ENCODE measurements around the gene MAD1L1. TPM values are rescaled to one million over a fixed set of nuclear protein-coding genes. Genes with fewer than 3 reads are reported as not detected.

MAD1L1 gene
- total RNA-seq, 1 experiment from 2014 or later: 43.8 TPM

- TF ChIP-seq AR (CRISPR knock-in tag; IDR thresholded peaks at IDR 0.05): no peak
- no peak for TF ChIP-seq SMAD3 (CRISPR knock-in tag; IDR thresholded peaks at IDR 0.05; ENCODE audit: borderline replicate concordance)
- no peak for TF ChIP-seq RELA (CRISPR knock-in tag; IDR thresholded peaks at IDR 0.05; ENCODE audit: borderline replicate concordance)
- TF ChIP-seq FOXK1 (CRISPR knock-in tag; IDR thresholded peaks at IDR 0.05): no peak
- TF ChIP-seq ZNF416 (CRISPR knock-in tag; IDR thresholded peaks at IDR 0.05): no peak
- TF ChIP-seq NR1H2 (CRISPR knock-in tag; IDR thresholded peaks at IDR 0.05): no peak
- no peak for TF ChIP-seq SMAD4 (CRISPR knock-in tag; IDR thresholded peaks at IDR 0.05)
- no peak for TF ChIP-seq HMGA2 (CRISPR knock-in tag; IDR thresholded peaks at IDR 0.05)
Observed at GRCh38 chr7:2114052-2114451, 118.7 kb downstream of the MAD1L1 start (continued).

DNA sequence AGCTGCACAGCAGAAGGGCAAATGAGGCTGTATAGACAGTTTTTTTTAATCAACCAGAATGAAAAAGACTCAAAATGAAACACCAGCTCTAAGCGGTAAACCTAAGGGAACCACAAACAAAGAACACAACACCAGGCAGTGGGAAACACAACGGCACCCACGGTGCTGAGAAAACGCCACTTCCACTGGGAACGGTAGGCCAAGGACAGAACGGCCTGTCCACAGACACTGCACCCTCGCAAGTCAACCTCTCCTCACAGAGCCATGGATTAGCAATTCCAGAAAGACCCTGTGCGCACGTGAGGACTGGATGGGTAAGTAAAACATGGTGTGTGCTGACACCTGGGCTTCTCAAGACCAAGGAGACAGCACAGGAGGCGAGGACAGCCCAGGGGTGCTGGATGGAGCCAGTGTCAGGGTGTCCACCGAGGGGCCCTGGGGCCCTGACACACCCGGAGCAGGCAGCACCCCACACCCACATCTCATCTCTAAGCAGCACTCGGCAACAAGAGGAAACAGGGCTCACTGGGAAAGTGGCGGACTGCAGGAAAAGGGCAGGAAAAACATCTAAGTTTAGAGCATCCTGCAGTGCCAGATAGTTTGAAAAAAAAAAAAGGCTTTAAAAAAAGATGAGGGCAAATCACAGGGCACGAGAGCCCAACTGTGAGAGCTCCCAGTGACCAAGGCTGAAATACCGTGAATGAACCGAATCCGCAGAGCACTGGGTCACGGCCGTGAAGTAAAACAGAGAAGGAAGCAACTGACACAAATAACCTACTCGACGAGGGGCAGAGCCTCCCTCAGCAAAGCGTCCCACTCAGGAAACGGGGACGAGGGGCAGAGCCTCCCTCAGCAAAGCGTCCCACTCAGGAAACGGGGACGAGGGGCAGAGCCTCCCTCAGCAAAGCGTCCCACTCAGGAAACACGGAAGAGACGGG, 120.2 kb downstream of the MAD1L1 start:
- ChIA-PET CTCF (interaction anchor here (1.9 kb wide), 1 partner anchor 11 kb away, joined by 6 read pairs; no protein-coding TSS in a partner anchor), POLR2A (no interaction called here)
- peak overlapping the region; percentile 97 for H3K27ac Mint-ChIP-seq
- no peak for TF ChIP-seq FOXP4 (CRISPR knock-in tag; IDR thresholded peaks at IDR 0.05)
- ATAC-seq: no peak
- H3K27me3 Mint-ChIP-seq (ENCODE audit: low read depth): no peaks in the 10 kb centered on the region
- H3K36me3 Mint-ChIP-seq: peaks cover 6% of the 10 kb centered on the region; the same call in 1 of the 2 replicates
- H3K4me1 Mint-ChIP-seq: peaks cover 14% of the 10 kb centered on the region
- DNase-seq (ENCODE audit: low spot score): no peak
- H3K4me3 Mint-ChIP-seq: no peak overlapping the region
- no peaks in the 10 kb centered on the region for H3K9me3 Mint-ChIP-seq

DNA sequence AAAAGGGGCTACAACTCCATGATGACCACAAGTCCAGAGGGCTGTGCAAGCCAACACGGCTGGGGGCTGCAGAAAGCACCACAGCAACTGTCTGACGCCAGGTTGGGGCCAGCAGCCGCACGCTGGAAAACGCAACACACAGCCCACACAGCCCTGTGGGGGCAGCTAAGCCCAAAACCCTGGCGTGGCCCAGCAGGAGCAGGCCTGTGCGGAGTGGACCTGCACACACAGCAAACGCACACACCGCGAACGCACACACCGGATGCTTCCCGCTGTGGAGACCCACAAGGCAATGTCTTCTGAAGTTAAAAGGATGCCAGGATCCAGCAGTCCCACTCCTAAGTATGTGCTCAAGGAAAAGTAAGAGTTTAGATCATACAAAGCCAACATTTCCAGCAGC, 121.2 kb downstream of the MAD1L1 start:
- H3K4me1 Mint-ChIP-seq: peaks cover 14% of the 10 kb centered on the region
- ChIA-PET POLR2A (no interaction called here), CTCF (interaction anchor here (0.8 kb wide), 1 partner anchor 37 kb away, joined by 3 read pairs; no protein-coding TSS in a partner anchor)
- no peaks in the 10 kb centered on the region for H3K9me3 Mint-ChIP-seq
- DNase-seq (ENCODE audit: low spot score) (no peak), ATAC-seq (no peak)
- H3K27ac Mint-ChIP-seq: peak overlapping the region; percentile 97
- H3K36me3 Mint-ChIP-seq: peaks cover 6% of the 10 kb centered on the region; the same call in 1 of the 2 replicates
- no peak overlapping the region for H3K4me3 Mint-ChIP-seq
- H3K27me3 Mint-ChIP-seq (ENCODE audit: low read depth): no peaks in the 10 kb centered on the region
- TF ChIP-seq NFE2L1 (CRISPR knock-in tag; IDR thresholded peaks at IDR 0.05) (no peak), ETV6 (CRISPR knock-in tag; IDR thresholded peaks at IDR 0.05) (no peak), JAZF1 (CRISPR knock-in tag; IDR thresholded peaks at IDR 0.05) (no peak), RORB (CRISPR knock-in tag; IDR thresholded peaks at IDR 0.05) (no peak), PRRX2 (CRISPR knock-in tag; IDR thresholded peaks at IDR 0.05) (no peak), TEAD4 (CRISPR knock-in tag; IDR thresholded peaks at IDR 0.05) (no peak), STAT6 (CRISPR knock-in tag; conservative IDR thresholded peaks at IDR 0.05; ENCODE audit: low read depth) (no peak), USF1 (CRISPR knock-in tag; IDR thresholded peaks at IDR 0.05) (no peak), CREB1 (CRISPR knock-in tag; IDR thresholded peaks at IDR 0.05) (no peak), NFYB (CRISPR knock-in tag; conservative IDR thresholded peaks at IDR 0.05; ENCODE audit: low read depth) (no peak), ATF2 (CRISPR knock-in tag; IDR thresholded peaks at IDR 0.05; ENCODE audit: borderline replicate concordance, low read depth) (no peak)
- TF ChIP-seq, protein P1, sequence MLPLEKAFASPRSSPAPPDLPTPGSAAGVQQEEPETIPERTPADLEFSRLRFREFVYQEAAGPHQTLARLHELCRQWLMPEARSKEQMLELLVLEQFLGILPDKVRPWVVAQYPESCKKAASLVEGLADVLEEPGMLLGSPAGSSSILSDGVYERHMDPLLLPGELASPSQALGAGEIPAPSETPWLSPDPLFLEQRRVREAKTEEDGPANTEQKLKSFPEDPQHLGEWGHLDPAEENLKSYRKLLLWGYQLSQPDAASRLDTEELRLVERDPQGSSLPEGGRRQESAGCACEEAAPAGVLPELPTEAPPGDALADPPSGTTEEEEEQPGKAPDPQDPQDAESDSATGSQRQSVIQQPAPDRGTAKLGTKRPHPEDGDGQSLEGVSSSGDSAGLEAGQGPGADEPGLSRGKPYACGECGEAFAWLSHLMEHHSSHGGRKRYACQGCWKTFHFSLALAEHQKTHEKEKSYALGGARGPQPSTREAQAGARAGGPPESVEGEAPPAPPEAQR (CRISPR knock-in tag; IDR thresholded peaks at IDR 0.05): no peak
